ENCODE data around the gene PDE3A.

PDE3A gene

GRCh38 chr12:20367583-20368113, 689 bp upstream of the PDE3A start:
- no peak for TF ChIP-seq CTCF (IDR thresholded peaks at IDR 0.05; ENCODE audit: extremely low read depth, missing control alignments)
- DNase-seq (ENCODE audit: low spot score): no peak

GRCh38 chr12:20368651-20369304, 441 bp downstream of the PDE3A start:
- no peak for TF ChIP-seq CTCF (IDR thresholded peaks at IDR 0.05; ENCODE audit: extremely low read depth, missing control alignments)
- peak; percentile 24 for DNase-seq (ENCODE audit: low spot score)

- no peak for TF ChIP-seq CTCF (IDR thresholded peaks at IDR 0.05; ENCODE audit: extremely low read depth, missing control alignments)
- no peak for DNase-seq (ENCODE audit: low spot score)
Observed at GRCh38 chr12:20369305-20370013, 1.1 kb downstream of the PDE3A start.

- TF ChIP-seq CTCF (IDR thresholded peaks at IDR 0.05; ENCODE audit: extremely low read depth, missing control alignments): no peak
- no peak for DNase-seq (ENCODE audit: low spot score)
Observed at GRCh38 chr12:20370014-20370386, 1.7 kb downstream of the PDE3A start.

GRCh38 chr12:20370866-20371519, 2.7 kb downstream of the PDE3A start:
- no peak for DNase-seq (ENCODE audit: low spot score)
- TF ChIP-seq CTCF (IDR thresholded peaks at IDR 0.05; ENCODE audit: extremely low read depth, missing control alignments): no peak

GRCh38 chr12:20372326-20373096, 4.2 kb downstream of the PDE3A start:
- no peak for DNase-seq (ENCODE audit: low spot score)
- TF ChIP-seq CTCF (IDR thresholded peaks at IDR 0.05; ENCODE audit: extremely low read depth, missing control alignments): no peak
